ENCODE results near the gene AKNAD1. TPM values are rescaled to one million over a fixed set of nuclear protein-coding genes. Genes with fewer than 3 reads are reported as not detected.

AKNAD1 gene
- total and polyA plus RNA-seq, 2 of the 4 experiments (the other 2 are of a cell fraction) = 0.07 to 0.18 TPM

DNA sequence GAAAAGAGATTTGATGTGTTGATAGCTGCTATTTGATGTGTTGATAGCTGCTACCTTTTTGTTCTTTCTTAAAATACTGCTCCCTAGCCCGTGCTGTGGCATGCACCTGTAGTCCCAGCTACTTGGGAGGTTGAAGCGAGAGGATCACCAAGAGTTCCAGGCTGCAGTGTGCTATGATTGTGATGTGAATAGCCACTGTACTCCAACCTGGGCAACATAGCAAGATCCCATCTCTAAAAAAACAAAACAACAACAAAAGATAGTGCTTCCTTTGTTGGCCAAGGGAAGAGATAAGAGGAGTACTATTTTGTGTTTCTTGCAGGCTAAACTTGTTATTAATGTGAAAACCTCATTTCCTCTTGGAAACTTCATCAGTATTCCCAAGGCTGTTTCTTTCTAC, 25.9 kb upstream of the AKNAD1 start:
- no peak for DNase-seq
- H3K9me3 ChIP-seq (ENCODE audit: control insufficient read depth, insufficient read depth, low read length) = no peaks in the 10 kb centered on the region
- peaks cover 24 to 63% of the 10 kb centered on the region in 2 experiments for H3K79me1 ChIP-seq (ENCODE audit: low read depth in 1 of 2, low read length in 2 of 2)
- H3K4me3 ChIP-seq (ENCODE audit: insufficient read depth, low read depth, low read length) = no peak overlapping the region
- H2AFZ ChIP-seq (replicated peaks; ENCODE audit: low read length, poor library complexity) = no peak overlapping the region
- dilution Hi-C loops (cut with HindIII; ENCODE audit: low sequenced_read_pairs, unreplicated experiment) (no loop called here), intact Hi-C loops (cut with micrococcal nuclease) (no loop called here), in situ Hi-C loops (cut with MboI; ENCODE audit: low sequenced_read_pairs) (no loop called here)
- no peak overlapping the region for H3K23ac ChIP-seq (ENCODE audit: low read depth, low read length)
- TF ChIP-seq RAD21 (IDR thresholded peaks at IDR 0.05; ENCODE audit: low read length) (no peak), CHD1 (IDR thresholded peaks at IDR 0.05; ENCODE audit: low read depth, low read length) (no peak), MXI1 (IDR thresholded peaks at IDR 0.05; ENCODE audit: borderline replicate concordance, low read depth, low read length) (no peak), RCOR1 (IDR thresholded peaks at IDR 0.05; ENCODE audit: insufficient replicate concordance, low read length) (no peak), FOS (IDR thresholded peaks at IDR 0.05; ENCODE audit: low read depth, low read length) (no peak), RFX5 (IDR thresholded peaks at IDR 0.05; ENCODE audit: low read depth, low read length) (no peak), MAZ (IDR thresholded peaks at IDR 0.05; ENCODE audit: borderline replicate concordance, low read depth, low read length) (no peak), CEBPB (IDR thresholded peaks at IDR 0.05; ENCODE audit: low read depth, low read length) (no peak), MAFK (IDR thresholded peaks at IDR 0.05; ENCODE audit: low read depth, low read length) (no peak)
- TF ChIP-seq, protein P1, sequence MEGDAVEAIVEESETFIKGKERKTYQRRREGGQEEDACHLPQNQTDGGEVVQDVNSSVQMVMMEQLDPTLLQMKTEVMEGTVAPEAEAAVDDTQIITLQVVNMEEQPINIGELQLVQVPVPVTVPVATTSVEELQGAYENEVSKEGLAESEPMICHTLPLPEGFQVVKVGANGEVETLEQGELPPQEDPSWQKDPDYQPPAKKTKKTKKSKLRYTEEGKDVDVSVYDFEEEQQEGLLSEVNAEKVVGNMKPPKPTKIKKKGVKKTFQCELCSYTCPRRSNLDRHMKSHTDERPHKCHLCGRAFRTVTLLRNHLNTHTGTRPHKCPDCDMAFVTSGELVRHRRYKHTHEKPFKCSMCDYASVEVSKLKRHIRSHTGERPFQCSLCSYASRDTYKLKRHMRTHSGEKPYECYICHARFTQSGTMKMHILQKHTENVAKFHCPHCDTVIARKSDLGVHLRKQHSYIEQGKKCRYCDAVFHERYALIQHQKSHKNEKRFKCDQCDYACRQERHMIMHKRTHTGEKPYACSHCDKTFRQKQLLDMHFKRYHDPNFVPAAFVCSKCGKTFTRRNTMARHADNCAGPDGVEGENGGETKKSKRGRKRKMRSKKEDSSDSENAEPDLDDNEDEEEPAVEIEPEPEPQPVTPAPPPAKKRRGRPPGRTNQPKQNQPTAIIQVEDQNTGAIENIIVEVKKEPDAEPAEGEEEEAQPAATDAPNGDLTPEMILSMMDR (conservative IDR thresholded peaks at IDR 0.05; ENCODE audit: low read depth, low read length) = no peak
- TF ChIP-seq, protein P2, sequence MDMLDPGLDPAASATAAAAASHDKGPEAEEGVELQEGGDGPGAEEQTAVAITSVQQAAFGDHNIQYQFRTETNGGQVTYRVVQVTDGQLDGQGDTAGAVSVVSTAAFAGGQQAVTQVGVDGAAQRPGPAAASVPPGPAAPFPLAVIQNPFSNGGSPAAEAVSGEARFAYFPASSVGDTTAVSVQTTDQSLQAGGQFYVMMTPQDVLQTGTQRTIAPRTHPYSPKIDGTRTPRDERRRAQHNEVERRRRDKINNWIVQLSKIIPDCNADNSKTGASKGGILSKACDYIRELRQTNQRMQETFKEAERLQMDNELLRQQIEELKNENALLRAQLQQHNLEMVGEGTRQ (IDR thresholded peaks at IDR 0.05; ENCODE audit: low read depth, low read length) = no peak
- H3K14ac ChIP-seq (replicated peaks; ENCODE audit: low read depth, low read length) = no peak overlapping the region
- no peaks in the 10 kb centered on the region; the same call in 1 of the 2 replicates for H4K20me1 ChIP-seq (ENCODE audit: insufficient read depth, low read length)
- POLR2A ChIA-PET (ENCODE audit: unreplicated experiment) = no interaction called here
- H2BK120ac ChIP-seq (ENCODE audit: low read depth, low read length) = no peak overlapping the region
- no TSS peak for BruUV-seq (replicated peaks)
- CTCF ChIA-PET = interaction anchor here (0.6 kb wide), 1 partner anchor 53 kb away, joined by 3 read pairs; no protein-coding TSS in a partner anchor
- H2AK9ac ChIP-seq (replicated peaks; ENCODE audit: low read depth, low read length, poor library complexity) = no peak overlapping the region
- no peaks in the 10 kb centered on the region for H3K27me3 ChIP-seq (ENCODE audit: control insufficient read depth, insufficient read depth, low read length)
- no peak overlapping the region for H4K91ac ChIP-seq (ENCODE audit: insufficient read depth, low read depth, low read length)
- H3K4me2 ChIP-seq (ENCODE audit: low read depth, low read length) = no peak overlapping the region
- no peak overlapping the region for H4K8ac ChIP-seq (ENCODE audit: low read depth in 2 of 2, low read length in 2 of 2)
- H3K4ac ChIP-seq (ENCODE audit: low read depth, low read length) = no peak overlapping the region
- no peak overlapping the region for H4K5ac ChIP-seq (ENCODE audit: low read depth, low read length)
- no peak overlapping the region for H3K56ac ChIP-seq (ENCODE audit: extremely low read depth, insufficient read depth, low read length)
- no CpG with 5 or more reads among the region's 2 CpGs for WGBS, 2 experiments (ENCODE audit: extremely low coverage in 2 of 2, insufficient read length in 1 of 2)
- H2BK20ac ChIP-seq (ENCODE audit: low read depth, low read length) = no peak overlapping the region
- no peak for ATAC-seq (ENCODE audit: low read depth)
- no peak overlapping the region for H2AK5ac ChIP-seq (ENCODE audit: low read depth, low read length)
- H3K27ac ChIP-seq (ENCODE audit: insufficient read depth, low read length) = no peak overlapping the region
- peaks cover 5% of the 10 kb centered on the region for H3K9me1 ChIP-seq (ENCODE audit: insufficient read depth, low read length)
- H3K9ac ChIP-seq (ENCODE audit: low read depth, low read length) = no peak overlapping the region
- no peaks in the 10 kb centered on the region; the same call in 1 of the 2 replicates for H3K4me1 ChIP-seq (ENCODE audit: control insufficient read depth, insufficient read depth, low read length)
- H3K18ac ChIP-seq (ENCODE audit: low read depth, low read length) = no peak overlapping the region
- H2BK15ac ChIP-seq (ENCODE audit: low read depth, low read length) = no peak overlapping the region
- no peak overlapping the region for H2BK5ac ChIP-seq (ENCODE audit: low read depth, low read length, poor library complexity, severe bottlenecking)
- H3K36me3 ChIP-seq (ENCODE audit: control insufficient read depth, insufficient read depth, low read length) = no peaks in the 10 kb centered on the region

All from IMR-90 (cell line).